GM13977 (cell line): ENCODE results near the gene DNMBP.
"Not testable (repeated sequence)": the region's sequence is repeated elsewhere in the genome, so short reads cannot be mapped to it uniquely, and the experiment has no call there.

Source experiments
- DNase-seq: peaks from one replicate; pipeline ENCODE4 v3.0.0; 2012; ENCODE audit warnings: low spot score
- in situ Hi-C: fragments of 300-500 bp; cut with MboI; formaldehyde crosslinking; loops from one replicate; pipeline ENCODE4 v1.12.0; 2022; ENCODE audit warnings: low sequenced_read_pairs, low pct_unique_long_range_greater_than_20kb, mixed read lengths, inconsistent platforms; ENCODE audit not compliant: unreplicated experiment
- TF ChIP-seq, protein P1 (sequence below): IDR thresholded peaks from 2 replicates; pipeline ENCODE4 v1.5.1; 2012; ENCODE audit warnings: mild to moderate bottlenecking, control low read depth; ENCODE audit not compliant: insufficient read depth; ENCODE audit errors: extremely low read depth, missing control alignments

The DNMBP gene

DNA sequence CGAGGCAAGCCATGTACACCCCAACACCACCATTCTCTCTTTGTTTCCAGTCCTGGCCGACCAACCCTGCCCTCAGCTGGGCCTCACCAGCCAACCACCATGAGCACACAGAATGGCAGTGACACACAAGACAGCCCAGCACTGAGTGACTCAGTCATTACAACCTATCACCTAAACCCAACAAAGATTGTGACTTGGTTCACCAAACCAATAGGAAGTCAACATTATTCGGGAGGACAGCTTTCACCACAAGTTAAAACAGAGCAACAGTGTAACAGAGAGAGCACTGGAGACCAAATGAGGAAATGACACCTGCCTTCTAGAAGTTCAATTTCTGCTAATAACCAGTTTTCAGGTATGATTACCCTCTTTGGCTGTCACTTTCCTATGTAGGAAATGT is 72.1 kb downstream of the DNMBP start:
- TF ChIP-seq, protein P1, sequence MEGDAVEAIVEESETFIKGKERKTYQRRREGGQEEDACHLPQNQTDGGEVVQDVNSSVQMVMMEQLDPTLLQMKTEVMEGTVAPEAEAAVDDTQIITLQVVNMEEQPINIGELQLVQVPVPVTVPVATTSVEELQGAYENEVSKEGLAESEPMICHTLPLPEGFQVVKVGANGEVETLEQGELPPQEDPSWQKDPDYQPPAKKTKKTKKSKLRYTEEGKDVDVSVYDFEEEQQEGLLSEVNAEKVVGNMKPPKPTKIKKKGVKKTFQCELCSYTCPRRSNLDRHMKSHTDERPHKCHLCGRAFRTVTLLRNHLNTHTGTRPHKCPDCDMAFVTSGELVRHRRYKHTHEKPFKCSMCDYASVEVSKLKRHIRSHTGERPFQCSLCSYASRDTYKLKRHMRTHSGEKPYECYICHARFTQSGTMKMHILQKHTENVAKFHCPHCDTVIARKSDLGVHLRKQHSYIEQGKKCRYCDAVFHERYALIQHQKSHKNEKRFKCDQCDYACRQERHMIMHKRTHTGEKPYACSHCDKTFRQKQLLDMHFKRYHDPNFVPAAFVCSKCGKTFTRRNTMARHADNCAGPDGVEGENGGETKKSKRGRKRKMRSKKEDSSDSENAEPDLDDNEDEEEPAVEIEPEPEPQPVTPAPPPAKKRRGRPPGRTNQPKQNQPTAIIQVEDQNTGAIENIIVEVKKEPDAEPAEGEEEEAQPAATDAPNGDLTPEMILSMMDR = no peak
- peak; percentile 50 for DNase-seq
- in situ Hi-C loops = no loop called here

DNA sequence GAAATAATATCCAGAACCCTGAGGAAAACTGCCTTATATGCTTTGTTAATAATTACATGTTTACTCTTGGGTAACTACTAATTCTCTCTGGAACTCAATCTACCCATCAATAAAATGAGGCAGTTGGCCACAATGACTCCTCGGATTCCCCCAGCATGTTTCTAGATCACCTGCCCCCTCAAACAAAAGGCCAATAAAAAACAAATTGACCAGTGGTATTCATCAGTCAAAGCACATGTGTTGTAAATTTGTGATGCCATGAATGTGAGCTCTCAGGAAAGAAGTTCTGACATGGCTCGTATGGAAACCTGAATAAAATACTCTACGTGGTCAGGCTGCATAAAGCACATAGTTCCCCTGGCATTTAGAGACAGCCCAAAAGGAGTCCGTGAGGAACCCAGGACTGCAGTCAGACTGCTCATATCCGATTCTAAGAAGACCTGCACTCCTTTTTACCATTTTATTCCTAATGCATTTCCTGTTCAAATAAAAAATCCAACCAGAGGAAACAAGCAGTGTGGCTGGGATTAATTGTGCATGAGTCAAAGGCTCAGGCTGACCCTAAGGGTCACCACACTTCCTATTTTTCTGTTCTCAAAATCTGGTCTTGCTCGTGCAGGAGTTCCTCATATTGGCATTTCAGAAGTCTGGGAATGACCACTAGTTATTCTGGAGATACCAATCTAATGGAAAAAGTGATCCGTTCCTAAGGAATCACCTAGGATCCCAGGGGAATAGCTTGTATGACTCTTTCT is 77.4 kb downstream of the DNMBP start:
- in situ Hi-C loops, DNase-seq: not testable (repeated sequence)

DNA sequence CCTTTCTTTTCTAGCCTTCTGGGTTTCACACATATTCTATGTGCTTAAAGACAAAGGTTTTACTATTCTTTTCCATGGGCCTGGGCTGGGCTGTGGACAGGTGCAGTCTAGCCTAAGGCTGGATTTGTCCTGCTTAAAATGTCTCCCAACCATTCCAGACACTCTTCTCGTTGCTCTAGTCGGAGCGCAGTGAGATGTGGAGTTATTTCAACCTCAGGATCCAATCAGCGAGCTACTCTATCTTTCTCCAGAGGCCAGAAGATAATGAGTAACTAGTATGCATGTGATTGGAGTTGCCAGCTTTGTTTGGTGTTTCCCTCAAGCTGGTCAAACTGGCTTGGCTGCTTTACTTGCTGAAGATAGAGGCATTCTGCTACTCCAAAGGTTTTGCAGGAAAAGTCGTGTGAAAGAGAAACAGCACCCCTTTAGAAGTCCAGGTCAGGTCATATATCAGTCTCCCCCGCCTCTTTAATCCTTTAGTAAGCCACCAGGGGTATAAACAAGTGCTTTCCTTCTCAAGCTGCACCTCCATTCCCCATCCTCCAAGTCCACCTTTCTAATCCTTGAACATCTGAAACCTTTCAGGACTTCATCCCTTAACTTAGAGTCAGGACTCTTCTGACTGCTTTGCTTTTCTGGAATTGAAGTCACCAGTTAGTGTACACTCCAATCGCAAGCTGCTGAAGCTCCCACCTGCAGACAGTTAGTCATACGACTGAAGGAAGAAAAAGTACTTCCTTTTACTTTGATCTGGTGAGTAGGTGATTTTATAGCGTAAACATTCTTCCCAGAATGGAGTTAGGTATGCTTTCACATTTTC is 78.8 kb downstream of the DNMBP start:
- DNase-seq = no peak

DNA sequence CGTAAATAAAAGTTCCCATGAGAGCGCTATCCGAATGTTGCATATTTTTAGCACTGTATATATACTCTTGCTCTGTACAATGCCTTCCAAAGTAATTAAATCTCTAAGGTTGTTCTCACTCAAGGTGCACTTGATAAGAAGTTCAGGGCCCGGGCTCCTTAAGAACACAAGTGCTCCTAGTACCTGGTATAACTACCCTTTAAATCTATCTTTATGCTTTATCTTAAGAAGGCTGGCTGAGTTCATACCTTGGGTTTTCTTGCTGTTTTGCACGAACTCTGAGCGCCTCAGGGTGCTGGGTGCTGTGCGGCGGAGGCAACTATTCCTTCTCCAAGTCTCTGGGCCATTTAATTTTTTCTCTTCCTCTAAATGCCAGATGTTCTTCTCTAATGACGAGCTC is 80.4 kb downstream of the DNMBP start:
- TF ChIP-seq, protein P1 = no peak
- DNase-seq = no peak
- in situ Hi-C loops = no loop called here

More for the DNA sequence above, 78.8 kb downstream of the DNMBP start:
- TF ChIP-seq, protein P1 = no peak
- in situ Hi-C loops = no loop called here

DNA sequence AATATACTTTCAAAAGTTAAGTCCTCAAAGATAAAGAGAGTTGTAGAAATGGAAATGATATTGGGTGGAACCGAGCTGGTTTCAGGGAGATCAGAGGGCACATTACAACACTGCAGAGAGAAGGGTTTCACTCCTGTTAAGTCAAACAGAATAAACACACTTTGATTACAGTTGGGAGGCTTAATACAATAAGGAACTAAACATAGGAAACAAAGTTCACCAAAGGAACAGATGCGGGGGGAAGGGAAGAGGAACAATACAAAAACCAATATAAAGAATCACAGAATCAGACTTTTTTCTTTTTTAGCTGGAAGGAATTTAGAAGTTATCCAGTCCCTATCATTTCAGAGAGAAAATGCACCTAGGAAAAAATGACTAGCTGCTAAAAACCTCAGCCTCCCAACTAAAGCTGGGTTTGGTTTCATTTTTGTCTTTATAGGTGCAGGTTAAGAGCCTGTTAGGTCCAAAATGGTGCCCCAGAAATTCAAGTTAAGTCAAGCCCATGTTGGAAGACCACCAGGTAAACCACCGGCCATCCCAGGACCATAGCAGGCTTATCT is 81.9 kb downstream of the DNMBP start:
- in situ Hi-C loops = no loop called here
- TF ChIP-seq, protein P1 = no peak
- no peak for DNase-seq

DNA sequence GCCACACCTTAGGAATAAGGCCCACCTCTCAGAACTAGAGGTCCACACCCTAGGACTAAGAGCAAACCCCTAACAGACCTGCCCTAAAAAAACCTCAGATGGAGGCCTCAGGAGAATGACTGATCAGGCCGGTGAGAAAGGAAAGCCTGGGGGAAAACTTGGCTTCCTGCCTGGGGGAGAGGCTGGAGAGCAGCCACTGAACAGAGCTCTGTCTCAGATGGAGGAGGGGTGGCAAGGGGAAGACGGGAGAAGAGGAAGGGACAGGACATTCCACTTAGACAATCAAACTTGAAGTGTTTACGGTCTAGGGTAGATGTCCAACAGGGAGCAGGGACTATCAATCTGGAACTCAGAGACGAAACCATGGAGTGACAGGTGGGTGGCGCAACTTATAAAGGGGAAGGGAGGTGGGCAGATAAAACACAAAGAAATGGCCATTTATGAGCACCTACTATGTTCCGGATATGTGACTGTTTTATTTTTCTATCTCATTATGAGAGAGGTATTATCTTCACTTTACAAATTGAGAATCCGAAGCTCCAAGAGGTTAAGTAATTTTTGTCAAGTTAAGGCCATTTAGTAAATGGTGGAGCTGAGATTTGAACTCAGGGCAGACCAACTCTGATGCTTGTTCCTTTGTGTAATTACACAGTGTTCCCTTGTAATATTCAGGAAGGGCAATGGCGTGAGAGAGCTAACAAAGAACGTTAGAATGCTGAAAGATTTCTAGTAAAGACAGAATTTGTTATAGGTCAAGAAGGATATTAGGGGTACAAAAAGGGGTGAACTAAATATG is 82.6 kb downstream of the DNMBP start:
- no peak for DNase-seq
- in situ Hi-C loops = no loop called here
- TF ChIP-seq, protein P1 = no peak
